Astrocyte of the spinal cord (primary cell): Measurements from ENCODE around the gene TERT.

Experiments used
- DNase-seq: peaks from one replicate; pipeline ENCODE4 v3.0.0; 2011; ENCODE audit warnings: low read depth, low spot score
- H3K4me3 ChIP-seq: 2 replicates; pipeline ENCODE4 v1.5.1; 2011; ENCODE audit warnings: low read depth, mild to moderate bottlenecking, low read length, moderate library complexity
- in situ Hi-C: cut with HindIII; loops from 2 replicates; pipeline ENCODE4 v1.10.0; 2017; ENCODE audit warnings: low sequenced_read_pairs
- TF ChIP-seq, protein P1 (sequence below): IDR thresholded peaks from 2 replicates; pipeline ENCODE4 v1.5.1; 2012; ENCODE audit warnings: low read depth, mild to moderate bottlenecking, low read length, inconsistent platforms

TERT gene

DNA sequence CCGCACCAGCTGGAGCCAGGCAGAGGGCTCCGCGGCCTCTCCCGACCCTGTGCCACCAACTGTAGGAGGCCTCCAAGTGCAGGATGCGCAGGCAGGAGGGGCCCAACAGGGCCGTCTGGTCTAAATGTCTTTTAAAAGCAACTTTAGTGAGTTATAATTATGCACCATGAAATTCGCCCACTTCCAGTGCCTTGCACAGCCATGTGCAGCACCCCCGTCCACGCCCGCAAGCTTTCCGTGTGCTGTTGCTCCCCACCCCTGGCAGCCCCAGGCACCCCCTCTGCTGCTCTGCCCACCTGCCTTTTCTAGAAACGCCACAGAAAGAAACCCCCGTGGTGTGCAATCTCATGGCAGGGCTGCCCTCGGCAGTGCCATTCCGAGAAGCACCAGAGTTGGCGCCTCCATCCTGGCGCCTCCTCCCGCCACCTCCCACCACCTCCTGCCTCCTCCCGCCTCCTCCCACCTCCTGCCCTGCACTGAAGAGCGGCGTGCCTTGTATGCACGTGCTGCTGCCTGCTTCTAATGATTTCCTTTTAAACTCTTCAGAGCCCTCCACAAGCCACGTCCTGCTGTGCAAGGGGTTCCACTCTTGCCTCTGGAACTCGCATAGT lies 77.2 kb downstream of the TERT start:
- TF ChIP-seq, protein P1, sequence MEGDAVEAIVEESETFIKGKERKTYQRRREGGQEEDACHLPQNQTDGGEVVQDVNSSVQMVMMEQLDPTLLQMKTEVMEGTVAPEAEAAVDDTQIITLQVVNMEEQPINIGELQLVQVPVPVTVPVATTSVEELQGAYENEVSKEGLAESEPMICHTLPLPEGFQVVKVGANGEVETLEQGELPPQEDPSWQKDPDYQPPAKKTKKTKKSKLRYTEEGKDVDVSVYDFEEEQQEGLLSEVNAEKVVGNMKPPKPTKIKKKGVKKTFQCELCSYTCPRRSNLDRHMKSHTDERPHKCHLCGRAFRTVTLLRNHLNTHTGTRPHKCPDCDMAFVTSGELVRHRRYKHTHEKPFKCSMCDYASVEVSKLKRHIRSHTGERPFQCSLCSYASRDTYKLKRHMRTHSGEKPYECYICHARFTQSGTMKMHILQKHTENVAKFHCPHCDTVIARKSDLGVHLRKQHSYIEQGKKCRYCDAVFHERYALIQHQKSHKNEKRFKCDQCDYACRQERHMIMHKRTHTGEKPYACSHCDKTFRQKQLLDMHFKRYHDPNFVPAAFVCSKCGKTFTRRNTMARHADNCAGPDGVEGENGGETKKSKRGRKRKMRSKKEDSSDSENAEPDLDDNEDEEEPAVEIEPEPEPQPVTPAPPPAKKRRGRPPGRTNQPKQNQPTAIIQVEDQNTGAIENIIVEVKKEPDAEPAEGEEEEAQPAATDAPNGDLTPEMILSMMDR = no peak
- in situ Hi-C loops = no loop called here
- DNase-seq = no peak
- no peak overlapping the region for H3K4me3 ChIP-seq

DNA sequence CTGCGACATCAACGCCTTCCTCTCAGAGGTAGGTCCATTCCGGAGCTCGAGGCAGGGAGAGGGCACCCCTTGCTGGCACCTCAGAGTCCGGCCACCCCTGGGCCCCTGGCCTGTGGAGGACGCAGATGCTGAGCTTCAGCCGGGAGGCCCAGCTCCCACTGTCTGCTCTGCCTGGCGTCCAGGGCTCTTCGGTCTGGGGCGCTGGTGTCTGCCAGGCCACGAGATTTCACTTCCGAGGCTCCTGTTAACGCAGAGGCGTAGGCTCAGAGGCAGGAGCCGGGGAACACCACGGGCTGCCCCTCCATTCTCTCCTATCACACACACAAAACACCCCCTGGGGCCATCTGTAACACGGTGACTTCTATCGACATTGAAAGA lies 78.0 kb downstream of the TERT start:
- no peak overlapping the region for H3K4me3 ChIP-seq
- in situ Hi-C loops = no loop called here
- no peak for DNase-seq
- TF ChIP-seq, protein P1 = no peak

DNA sequence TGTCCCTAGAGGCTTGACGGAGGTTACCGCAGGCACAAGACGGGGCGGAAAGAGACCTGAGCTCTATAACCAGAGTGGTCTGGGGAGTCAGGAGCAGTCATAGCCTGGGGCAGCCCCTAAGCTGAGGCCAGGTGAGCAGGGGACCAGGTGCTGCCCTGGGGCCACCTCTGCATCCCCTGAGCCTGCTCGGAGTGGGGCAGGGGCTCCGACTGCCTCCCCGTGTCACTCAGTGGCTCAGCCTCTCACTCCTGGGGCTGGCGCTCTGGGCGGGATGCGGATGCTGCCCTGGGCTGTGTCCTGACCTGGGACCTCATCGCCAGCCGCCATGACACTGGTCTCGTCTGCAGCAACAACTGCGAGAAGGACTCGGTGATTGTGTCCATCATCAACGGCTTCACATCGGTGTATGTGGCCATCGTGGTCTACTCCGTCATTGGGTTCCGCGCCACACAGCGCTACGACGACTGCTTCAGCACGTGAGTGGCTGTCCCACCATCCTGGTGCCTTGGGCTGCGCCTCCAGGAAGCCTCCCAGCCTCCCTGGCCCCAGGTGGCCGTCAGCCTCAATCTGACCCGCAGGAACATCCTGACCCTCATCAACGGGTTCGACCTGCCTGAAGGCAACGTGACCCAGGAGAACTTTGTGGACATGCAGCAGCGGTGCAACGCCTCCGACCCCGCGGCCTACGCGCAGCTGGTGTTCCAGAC lies 78.5 kb downstream of the TERT start:
- DNase-seq = no peak
- H3K4me3 ChIP-seq = no peak overlapping the region
- TF ChIP-seq, protein P1 = no peak
- in situ Hi-C loops = no loop called here

DNA sequence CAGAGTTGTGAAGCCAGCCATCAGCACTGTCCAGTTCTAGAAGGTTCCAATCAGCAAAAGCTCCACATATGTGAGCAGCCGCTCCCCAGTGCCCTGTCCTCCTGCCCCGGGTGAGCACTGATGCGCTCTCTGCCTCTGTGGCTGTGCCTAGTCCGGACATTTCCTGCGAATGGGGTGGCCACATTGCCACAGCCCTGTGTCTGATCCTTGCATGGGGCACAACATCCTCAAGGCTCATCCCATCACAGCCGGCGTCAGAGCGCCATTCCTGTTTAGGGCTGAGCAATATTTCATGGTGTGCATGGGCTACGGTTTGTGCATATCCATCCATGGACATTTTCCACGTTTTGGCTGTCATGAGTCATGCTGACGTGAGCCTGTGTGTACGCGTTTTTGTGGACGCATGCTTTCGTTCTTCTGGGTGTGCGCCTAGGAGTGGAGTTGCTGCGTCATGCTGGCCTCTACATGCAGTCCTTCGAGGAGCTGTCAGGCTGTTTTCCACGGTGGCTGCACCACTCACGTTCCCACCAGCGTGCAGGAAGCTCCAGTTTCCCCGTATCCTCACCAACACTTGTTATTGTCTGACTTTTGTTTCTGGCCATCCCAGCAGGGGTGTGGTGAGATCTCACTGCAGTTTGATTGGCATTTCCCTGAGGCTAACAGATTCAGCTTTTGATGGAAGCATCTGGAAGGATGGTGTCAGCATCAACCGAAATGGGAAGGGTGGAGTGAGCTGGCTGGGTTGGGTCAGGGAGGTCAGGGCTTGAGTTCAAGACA lies 79.4 kb downstream of the TERT start:
- in situ Hi-C loops = no loop called here
- DNase-seq = no peak
- TF ChIP-seq, protein P1 = no peak
- H3K4me3 ChIP-seq = no peak overlapping the region

DNA sequence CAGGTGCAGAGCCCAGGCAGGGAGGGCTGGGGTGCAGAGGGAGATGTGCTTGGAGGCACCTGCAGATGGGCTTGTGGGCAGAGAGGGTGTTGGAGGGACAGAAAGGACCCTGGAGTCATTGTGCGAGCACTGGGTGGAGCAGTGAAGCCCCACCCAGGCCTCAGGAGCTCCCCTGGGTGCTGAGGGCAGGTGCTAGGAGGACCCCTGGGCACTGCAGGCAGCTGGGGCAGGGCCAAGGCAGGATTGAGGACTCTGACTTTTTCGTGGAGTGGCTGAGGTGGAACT lies 80.0 kb downstream of the TERT start:
- TF ChIP-seq, protein P1 = no peak
- H3K4me3 ChIP-seq = no peak overlapping the region
- in situ Hi-C loops = no loop called here
- no peak for DNase-seq

DNA sequence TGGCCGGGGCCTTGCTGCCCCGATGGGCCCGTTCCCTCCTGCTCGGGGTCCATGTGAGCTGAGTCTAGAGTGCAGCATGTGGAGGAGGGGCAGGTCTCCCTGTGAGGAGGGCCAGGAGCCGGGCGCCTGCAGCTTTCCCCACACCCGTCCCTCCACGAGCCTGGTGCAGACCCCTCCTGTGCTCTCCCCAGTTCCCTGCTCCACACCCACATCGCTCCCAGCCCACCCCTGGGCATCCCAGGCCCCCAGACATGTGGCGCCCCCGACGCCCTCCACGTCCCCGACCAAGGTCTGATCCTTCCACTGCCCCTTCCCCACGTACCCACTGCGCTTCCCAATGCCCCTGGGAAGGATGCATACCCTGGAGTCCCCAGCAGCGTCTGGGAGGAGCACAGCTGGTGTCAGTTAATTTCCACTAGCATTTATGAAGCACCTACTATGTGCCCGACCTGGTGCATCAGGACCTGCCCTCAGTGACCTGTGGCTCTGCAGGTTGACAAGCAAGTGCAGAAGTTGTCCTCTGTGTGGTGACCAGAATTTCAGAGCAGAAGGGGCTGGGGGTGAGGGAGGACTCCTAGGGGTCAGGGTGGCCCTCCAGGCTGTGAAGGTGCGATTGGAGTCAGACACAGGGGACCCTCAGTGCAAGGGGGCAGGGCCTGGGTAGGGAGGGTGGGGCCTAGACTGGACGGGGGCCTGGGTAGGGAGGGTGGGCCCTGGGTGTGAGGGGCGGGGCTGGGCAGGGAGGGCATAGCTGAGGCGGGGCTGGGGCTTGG lies 80.5 kb downstream of the TERT start:
- TF ChIP-seq, protein P1 = no peak
- DNase-seq = no peak
- in situ Hi-C loops = no loop called here
- H3K4me3 ChIP-seq = no peak overlapping the region
